GM19351 (cell line): Measurements from ENCODE around the gene HUNK.

Source experiments
- ATAC-seq: cut with Tn5 transposase; IDR thresholded peaks from one replicate; pipeline ENCODE4 v1.9.1; 2021; ENCODE audit warnings: mild to moderate bottlenecking, moderate library complexity; ENCODE audit not compliant: unreplicated experiment

Gene HUNK

DNA sequence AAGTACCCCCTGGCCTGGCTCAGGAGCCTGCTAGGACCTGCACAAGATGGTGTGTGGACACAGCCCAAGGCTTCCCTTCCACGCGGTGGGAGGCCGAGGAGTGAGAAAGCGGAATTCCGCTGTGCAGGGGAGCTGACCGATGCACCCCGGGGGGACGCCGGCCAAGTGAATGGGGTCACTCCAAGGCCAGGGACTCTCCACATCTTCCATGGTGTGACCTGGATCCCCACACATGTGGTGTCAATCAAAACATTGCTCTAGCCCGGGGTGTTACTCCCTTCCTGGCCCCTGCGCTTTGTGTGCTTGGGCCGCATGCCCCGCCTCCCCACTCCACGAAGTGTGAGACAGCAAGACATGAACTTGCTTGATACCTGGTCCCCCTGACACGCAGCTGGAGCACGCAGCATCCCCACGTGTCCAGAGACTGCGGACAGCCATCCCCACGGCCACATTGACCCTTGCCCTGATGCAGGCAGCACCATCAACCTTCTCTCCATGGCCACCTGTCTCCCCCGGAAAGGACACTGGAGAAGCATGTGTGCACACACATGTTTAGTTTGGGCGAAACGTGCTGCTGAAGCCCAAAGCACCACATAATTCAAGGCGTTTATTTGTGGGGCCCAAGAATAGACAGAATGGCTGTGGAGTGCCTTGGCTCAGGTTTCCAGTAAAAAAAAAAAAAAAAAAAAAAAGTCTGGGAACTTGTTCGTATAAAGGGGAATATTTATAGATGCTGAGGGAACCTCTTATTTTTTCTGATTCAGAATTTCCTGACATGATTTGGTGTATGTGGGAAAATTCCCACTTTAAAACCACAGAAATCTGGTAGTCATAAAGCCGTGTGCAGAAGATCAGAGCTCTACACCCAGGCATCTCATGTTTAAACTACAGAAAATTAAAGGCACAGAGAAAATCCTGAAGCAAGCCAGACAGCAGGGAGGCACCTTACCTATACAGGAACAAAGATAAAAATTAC, 171.7 kb downstream of the HUNK start:
- ATAC-seq, result no peak

DNA sequence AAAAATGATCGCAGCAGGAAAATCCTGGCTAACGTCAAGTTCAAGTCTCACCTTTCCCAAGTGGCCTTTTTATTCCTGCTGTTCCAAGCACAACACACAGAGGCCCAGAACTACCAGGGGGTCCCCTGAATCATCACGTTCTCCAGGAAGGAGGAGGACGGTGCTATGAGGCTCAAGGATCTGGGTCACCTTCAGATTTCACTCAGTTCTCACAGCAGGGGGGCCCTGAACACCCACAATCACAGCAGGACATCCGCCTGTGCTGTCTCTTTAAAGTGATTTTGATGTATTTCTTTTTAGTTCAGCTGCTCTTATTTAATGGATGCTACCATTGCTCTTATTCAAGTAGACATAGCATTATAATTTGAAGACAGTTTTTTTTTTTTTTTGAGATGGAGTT, 173.4 kb downstream of the HUNK start:
- no peak for ATAC-seq

DNA sequence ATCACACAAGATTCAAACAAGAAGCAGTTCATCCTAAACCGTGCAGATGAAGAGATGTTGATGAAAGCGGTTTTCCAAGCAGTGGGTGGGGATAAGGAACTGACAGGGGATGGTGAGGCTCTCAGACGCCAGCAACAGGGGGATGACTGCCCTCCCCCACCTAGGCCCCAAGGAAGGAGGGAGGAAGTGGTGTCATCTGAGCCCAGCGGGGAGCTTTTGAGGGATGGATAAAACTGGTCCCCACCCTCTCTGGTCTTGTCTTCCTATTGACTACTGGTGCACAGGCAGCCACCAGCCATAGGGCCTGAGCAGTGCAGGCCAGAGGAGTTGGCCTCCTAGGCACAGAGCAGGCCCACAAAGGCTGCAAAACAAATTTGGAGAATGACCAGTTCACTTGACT, 175.5 kb downstream of the HUNK start:
- no peak for ATAC-seq
